GM19397 (cell line): ENCODE data around the gene NAT8L.
"Not testable (repeated sequence)": the region's sequence is repeated elsewhere in the genome, so short reads cannot be mapped to it uniquely, and the experiment has no call there.

Experiments
- ATAC-seq: cut with Tn5 transposase; IDR thresholded peaks from one replicate; pipeline ENCODE4 v1.9.1; 2021; ENCODE audit warnings: mild to moderate bottlenecking, moderate library complexity; ENCODE audit not compliant: unreplicated experiment

NAT8L gene, protein sequence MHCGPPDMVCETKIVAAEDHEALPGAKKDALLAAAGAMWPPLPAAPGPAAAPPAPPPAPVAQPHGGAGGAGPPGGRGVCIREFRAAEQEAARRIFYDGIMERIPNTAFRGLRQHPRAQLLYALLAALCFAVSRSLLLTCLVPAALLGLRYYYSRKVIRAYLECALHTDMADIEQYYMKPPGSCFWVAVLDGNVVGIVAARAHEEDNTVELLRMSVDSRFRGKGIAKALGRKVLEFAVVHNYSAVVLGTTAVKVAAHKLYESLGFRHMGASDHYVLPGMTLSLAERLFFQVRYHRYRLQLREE

GRCh38 chr4:2059046-2059725, at the start of gene NAT8L:
TSS of gene NAT8L (plus strand) at chr4:2059327. CDS start at chr4:2059512, 185 bp downstream.
- no peak for ATAC-seq

GRCh38 chr4:2009651-2010233, 49.4 kb upstream of the NAT8L start:
- no peak for ATAC-seq

DNA sequence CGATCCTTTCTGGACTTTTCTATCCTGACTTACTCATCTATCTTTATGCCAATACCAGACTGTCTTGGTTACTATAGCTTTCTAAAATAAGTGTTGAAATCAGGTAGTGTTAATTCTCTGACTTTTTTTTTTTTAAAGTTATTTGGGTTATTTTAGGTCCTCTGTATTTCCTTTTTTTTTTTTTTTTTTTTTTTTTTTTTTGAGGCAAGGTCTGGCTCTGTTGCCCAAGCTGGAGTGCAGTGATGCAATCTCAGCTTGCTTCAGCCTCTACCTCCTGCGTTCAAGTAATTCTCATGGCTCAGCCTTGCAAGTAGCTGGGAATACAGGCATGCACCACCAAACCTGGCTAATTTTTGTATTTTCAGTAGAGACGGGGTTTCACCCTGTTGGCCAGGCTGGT, 47.5 kb upstream of the NAT8L start:
- no peak for ATAC-seq

DNA sequence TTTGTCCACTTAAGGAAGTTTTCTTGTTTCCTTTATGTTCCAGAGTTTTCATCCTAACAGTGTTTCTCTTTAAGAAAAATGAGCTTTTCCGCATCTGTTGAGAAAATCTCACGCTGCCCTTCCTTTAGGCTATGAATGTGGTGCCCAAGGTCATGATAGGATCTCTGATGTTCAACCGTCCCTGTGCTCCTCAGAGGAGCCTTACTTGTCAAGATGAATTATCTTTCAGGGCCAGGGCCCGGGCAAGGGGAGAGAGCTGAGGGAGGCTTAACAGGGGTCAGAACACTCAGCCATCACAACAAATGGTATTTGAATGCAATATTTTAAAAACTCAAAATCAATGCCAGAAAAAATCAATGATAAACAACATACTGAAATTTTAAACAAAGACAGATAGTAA, 44.1 kb upstream of the NAT8L start:
- ATAC-seq, result no peak

DNA sequence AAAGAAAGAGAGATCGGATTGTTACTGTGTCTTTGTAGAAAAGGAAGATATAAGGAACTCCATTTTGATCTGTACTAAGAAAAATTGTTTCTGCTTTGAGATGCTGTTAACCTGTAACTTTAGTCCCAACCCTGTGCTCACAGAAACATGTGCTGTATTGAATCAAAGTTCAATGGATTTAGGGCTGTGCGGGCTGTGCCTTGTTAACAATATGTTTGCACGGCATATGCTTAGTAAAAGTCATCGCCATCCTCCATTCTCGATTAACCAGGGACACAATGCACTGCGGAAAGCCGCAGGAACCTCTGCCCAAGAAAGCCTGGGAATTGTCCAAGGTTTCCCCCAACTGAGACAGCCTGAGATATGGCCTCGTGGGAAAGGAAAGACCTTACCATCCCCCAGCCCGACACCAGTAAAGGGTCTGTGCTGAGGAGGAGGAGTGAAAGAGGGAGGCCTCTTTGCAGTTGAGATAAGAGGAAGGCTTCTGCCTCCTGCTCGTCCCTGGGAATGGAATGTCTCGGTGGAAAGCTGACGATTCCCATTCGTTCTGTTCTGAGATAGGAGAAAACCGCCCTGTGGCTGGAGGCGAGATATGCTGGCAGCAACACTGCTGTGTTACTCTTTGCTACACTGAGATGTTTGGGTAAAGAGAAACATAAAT, 37.6 kb upstream of the NAT8L start:
- ATAC-seq, result not testable (repeated sequence)

DNA sequence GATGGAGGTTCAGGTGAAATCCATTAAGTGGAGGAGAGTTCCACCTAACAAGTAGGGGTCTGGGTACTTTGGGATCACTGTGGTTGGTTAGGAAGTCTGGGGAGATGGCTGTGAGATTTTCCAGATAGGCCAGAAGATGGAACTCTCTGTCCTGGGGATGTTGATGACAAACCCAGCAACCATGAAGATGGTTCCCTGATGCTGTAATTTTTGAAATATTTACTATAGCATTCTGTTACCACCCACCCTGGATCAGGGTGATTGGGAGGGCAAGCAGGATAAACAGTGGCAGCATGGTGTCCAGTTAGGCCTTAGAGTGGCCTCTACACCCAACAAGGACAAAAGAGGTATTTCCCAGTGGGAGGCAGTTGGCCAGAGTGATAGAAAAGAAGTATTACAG, 34.4 kb upstream of the NAT8L start:
- no peak for ATAC-seq

DNA sequence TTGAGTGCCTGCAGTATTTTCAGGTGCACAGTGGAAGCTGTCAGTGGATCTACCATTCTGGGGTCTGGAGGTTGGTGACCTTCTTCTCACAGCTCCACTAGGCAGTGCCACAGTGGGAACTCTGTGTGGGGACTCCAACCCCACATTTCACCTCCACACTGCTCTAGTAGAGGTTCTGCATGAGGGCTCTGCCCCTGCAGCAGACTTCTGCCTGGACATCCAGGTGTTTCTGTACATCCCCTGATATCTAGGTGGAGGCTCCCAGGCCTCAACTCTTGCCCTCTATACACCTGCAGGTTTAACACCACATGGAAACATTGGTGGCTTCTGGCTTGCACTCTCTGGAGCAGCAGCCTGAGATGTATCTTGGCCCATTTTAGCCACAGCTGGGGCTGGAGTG, 33.3 kb upstream of the NAT8L start:
- ATAC-seq, result no peak

GRCh38 chr4:2027120-2027519, 32.0 kb upstream of the NAT8L start:
- not testable (repeated sequence) for ATAC-seq

DNA sequence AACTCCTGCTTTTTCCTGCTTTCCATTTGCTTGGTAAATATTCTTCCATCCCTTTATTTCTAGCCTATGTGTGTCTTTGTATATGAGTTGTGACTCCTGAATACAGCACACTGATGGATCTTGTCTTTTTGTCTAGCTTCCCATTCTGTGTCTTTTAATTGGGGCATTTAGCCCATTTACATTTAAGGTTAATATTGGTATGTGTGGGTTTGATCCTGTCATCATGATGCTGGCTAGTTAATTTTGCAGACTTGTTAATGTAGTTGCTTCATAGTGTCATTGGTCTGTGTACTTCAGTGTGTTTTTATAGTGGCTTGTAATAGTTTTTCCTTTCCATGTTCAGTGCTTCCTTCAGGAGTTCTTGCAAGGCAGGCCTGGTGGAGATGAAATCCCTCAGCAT, 28.0 kb upstream of the NAT8L start:
- ATAC-seq, result not testable (repeated sequence)

GRCh38 chr4:2036327-2036726, 22.8 kb upstream of the NAT8L start:
- no peak for ATAC-seq

GRCh38 chr4:2036866-2037265, 22.3 kb upstream of the NAT8L start:
- no peak for ATAC-seq

DNA sequence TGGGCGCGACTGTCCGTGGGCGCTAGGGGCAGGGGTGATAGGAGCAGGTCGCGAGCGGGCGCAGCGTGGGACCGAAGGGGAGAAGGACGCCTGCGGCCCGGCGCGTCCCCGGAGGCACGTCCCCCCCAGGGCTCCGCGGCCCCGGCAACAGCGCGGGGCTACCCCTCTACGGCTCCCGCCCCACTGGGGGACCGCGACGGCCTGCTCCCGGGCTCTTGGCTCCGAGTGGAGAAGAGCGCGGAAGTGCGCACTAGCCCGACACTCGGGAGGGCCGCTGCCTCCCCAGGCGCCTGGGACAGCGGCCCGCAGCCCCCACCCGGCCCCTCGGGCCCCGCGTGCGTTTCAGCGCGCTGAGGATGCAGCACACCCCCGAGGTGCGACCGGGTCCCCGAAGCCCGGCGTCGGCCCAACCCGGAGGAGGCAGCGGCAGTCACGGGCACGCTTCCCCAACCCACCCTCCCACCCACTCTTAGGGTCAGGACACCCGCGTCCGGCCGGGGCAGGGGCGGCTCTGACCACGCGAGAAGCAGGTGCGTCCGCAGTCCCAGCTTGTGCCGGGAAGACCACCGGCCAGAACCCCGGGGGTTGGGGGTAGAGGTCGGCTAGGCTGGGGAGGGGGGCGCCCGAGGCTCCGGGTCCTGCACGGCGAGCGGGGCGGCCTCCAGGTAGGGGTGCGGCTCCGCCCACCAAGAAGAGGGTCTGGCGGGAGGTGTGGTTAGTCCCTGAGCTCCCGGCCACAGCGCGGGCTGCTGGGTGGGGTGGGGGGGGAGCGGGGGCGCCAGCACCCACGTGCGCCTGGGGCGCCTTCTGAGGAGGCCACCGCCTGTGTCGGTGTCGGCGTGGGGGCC, 18.5 kb upstream of the NAT8L start:
- ATAC-seq, result no peak

GRCh38 chr4:2041239-2042130, 17.6 kb upstream of the NAT8L start:
- peak; percentile 63 for ATAC-seq

DNA sequence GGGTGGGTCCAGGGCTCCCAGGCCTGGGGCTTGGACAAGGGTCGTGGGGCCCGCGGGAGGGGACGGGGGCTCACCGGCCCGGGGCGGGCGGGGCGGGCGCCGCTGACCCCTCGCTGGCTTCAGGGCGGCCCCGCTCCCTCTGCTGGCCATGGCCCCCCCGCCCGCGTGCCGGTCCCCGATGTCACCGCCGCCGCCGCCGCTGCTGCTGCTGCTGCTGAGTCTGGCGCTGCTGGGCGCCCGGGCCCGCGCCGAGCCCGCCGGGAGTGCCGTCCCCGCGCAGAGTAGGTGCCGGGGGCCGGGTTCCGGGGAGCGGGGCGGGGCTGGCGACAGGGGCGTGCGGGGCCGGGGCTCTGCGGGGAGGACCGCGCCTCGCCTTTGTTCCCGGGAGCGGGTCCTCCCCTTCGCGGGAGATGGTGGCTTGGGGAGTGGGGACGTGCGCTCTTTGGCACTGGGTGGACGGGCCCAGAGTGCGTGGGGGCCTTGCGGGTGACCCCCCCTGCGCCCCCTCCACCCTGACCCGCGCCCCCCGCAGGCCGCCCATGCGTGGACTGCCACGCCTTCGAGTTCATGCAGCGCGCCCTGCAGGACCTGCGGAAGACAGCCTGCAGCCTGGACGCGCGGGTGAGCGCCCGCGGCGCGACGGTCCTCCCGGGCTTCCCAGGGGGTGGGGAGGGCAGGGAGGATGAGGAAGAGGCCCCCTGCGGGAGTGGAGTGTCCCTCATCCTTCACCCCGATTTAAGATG, 16.8 kb upstream of the NAT8L start:
- ATAC-seq, result peak; percentile 38

DNA sequence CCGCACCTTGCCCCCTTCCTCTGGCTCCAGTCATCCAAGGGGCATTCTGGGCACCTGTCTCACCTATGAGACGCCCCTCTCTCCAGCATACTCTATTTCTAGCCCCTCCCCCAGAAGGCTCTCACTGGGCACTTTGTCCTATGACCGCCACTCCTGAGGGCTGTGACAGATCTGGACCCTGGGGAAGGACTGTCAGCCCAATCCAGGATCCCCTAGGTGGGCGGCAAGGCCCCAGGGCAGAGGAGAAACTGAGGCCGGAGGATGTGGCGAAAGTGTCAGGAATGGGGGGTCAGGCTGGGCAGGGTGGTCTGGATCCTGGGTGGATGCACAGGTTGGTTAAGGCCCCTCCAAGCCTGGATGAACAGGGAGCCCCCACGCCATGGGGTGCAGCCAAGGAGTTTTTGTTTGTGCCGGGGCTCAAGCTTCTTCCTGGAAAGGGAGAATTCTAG, 16.2 kb upstream of the NAT8L start:
- ATAC-seq, result no peak

DNA sequence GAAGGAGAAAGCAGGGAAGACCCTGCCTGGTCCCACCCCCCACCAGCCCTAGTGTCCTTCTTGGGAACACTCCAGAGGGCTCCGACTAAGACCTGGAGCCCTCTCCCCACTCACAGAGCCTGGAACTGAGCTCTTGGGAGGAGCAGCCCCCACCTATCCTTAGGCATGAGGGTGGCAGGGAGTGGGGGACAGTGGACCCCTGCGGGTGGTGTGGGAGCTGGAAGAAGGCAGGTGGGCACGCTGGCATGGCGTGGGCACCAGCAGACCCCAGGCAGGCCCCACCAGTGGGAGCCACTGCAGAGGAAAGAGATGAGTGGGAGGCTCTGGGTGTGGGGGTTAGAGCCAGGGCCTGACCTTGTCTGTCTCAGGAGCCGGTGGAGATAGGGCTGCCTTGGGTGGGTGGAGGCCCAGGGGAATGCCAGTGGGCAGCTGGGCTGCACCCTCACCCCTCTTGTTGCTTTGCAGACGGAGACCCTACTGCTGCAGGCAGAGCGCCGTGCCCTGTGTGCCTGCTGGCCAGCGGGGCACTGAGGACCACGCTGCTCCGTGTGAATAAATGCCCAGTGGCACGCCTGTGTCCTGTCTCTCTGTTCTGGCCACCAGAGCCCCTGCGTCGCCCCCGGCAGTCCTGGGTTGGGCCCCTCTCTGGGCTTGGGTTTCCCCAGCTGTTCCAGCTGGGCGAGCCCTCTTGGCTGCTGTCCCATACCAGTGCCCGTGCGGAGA, 15.6 kb upstream of the NAT8L start:
- ATAC-seq, result no peak

GRCh38 chr4:2044119-2044485, 15.0 kb upstream of the NAT8L start:
- ATAC-seq, result no peak
